Body of pancreas (tissue), 4 donors: ENCODE measurements around the gene APC2.

Experiments used
- CTCF ChIP-seq, 7 experiments: fragments of 450-650 bp in 4 of 7; fragments of 200-600 bp in 3 of 7; sonication (generic) in 3 of 7; IDR thresholded peaks; one replicate each; pipeline ENCODE4 v1.5.1; 2016 to 2019; ENCODE audit warnings: antibody characterized with exemption in 7 of 7
- POLR2A ChIP-seq, 3 donors: fragments of 450-650 bp; IDR thresholded peaks; one replicate each; pipeline ENCODE4 v1.6.1; 2016; ENCODE audit warnings: antibody characterized with exemption in 3 of 3, mild to moderate bottlenecking in 2 of 3

GRCh38 chr19:1402411-1403070 lies 47.4 kb upstream of the APC2 start:
- TF ChIP-seq CTCF (IDR thresholded peaks at IDR 0.05) (no peak), POLR2A (IDR thresholded peaks at IDR 0.05) (no peak)
